Fibroblast of lung (primary cell): Measurements from ENCODE around the gene SPI1. TPM values are rescaled to one million over a fixed set of nuclear protein-coding genes. Genes with fewer than 3 reads are reported as not detected.

Source experiments
- DNase-seq, 2 donors: peaks; one replicate each; pipeline versions ENCODE4 v3.0.0 to v3.0.0-alpha.2; 2010; ENCODE audit warnings: low read depth in 2 of 2
- H2AFZ ChIP-seq: 2 replicates; pipeline ENCODE4 v1.5.1; 2012; ENCODE audit warnings: low read length, control low read depth, inconsistent platforms
- H3K27ac ChIP-seq: 2 replicates; pipeline ENCODE4 v1.5.1; 2011; ENCODE audit warnings: low read length, control low read depth; ENCODE audit not compliant: insufficient read depth
- H3K27me3 ChIP-seq: 2 replicates; pipeline ENCODE4 v1.5.1; 2011; ENCODE audit warnings: mild to moderate bottlenecking, low read length; ENCODE audit not compliant: control insufficient read depth, insufficient read depth
- H3K36me3 ChIP-seq: 2 replicates; pipeline ENCODE4 v1.5.1; 2011; ENCODE audit warnings: low read length; ENCODE audit not compliant: control insufficient read depth, insufficient read depth
- H3K4me1 ChIP-seq: 2 replicates; pipeline ENCODE4 v1.5.1; 2011; ENCODE audit warnings: low read length; ENCODE audit not compliant: control insufficient read depth, insufficient read depth; ENCODE audit errors: extremely low read depth
- H3K4me2 ChIP-seq: 2 replicates; pipeline ENCODE4 v1.5.1; 2011; ENCODE audit warnings: low read length, control low read depth; ENCODE audit not compliant: insufficient read depth; ENCODE audit errors: extremely low read depth
- H3K4me3 ChIP-seq, 4 experiments: fragments of 200-600 bp in 1 of 4; sonication (generic) in 1 of 4; replicated peaks in 1 of 4; 2 replicates each; pipeline ENCODE4 v1.5.1; 2011 to 2016; ENCODE audit warnings: low read length in 4 of 4, low read depth in 3 of 4, mild to moderate bottlenecking in 3 of 4, control low read depth in 2 of 4, inconsistent platforms in 1 of 4, mixed read lengths in 1 of 4; ENCODE audit not compliant: insufficient read depth in 1 of 4; ENCODE audit errors: control extremely low read depth in 1 of 4
- H3K79me2 ChIP-seq: 2 replicates; pipeline ENCODE4 v1.5.1; 2012; ENCODE audit warnings: mild to moderate bottlenecking, low read length, inconsistent platforms; ENCODE audit not compliant: control insufficient read depth, insufficient read depth
- H3K9ac ChIP-seq: 2 replicates; pipeline ENCODE4 v1.5.1; 2011; ENCODE audit warnings: mild to moderate bottlenecking, low read length, control low read depth; ENCODE audit not compliant: insufficient read depth
- H3K9me3 ChIP-seq: 2 replicates; pipeline ENCODE4 v1.5.1; 2012; ENCODE audit warnings: low read depth, low read length; ENCODE audit not compliant: control insufficient read depth, insufficient read depth
- H4K20me1 ChIP-seq: 2 replicates; pipeline ENCODE4 v1.5.1; 2011; ENCODE audit warnings: low read length; ENCODE audit not compliant: control insufficient read depth, insufficient read depth; ENCODE audit errors: extremely low read depth
- EZH2 ChIP-seq: IDR thresholded peaks from 2 replicates; pipeline ENCODE4 v1.5.1; 2012; ENCODE audit warnings: low read length, control low read depth, mild to moderate bottlenecking; ENCODE audit errors: missing control alignments
- polyA plus RNA-seq, 2 donors: library from polyadenylated mRNA; depleted of rRNA in 1 of 2; stranded (reverse) in 1 of 2; unstranded in 1 of 2; fragments of >200 nt; gene quantifications; 2 replicates each; pipeline ENCODE4 v1.2.1, GENCODE V29; 2011 to 2012; ENCODE audit warnings: missing spikeins in 1 of 2
- total RNA-seq: library from RNA; depleted of rRNA; stranded (reverse); fragments of >200 nt; gene quantifications from 2 replicates; pipeline ENCODE4 v1.2.1, GENCODE V29; 2014
- TF ChIP-seq, protein P1 (sequence below), 2 donors: IDR thresholded peaks in 1 of 2; conservative IDR thresholded peaks in 1 of 2; 1 replicate in 1 of 2; 2 replicates in 1 of 2; pipeline ENCODE4 v1.5.1; 2011 to 2012; ENCODE audit warnings: low read length in 2 of 2, control low read depth in 1 of 2, inconsistent platforms in 1 of 2, low read depth in 1 of 2, mild to moderate bottlenecking in 1 of 2

The SPI1 gene
- total and polyA plus RNA-seq, 2 donors (not counting 1 experiment from before 2014, with no cell fraction given) = not detected

DNA sequence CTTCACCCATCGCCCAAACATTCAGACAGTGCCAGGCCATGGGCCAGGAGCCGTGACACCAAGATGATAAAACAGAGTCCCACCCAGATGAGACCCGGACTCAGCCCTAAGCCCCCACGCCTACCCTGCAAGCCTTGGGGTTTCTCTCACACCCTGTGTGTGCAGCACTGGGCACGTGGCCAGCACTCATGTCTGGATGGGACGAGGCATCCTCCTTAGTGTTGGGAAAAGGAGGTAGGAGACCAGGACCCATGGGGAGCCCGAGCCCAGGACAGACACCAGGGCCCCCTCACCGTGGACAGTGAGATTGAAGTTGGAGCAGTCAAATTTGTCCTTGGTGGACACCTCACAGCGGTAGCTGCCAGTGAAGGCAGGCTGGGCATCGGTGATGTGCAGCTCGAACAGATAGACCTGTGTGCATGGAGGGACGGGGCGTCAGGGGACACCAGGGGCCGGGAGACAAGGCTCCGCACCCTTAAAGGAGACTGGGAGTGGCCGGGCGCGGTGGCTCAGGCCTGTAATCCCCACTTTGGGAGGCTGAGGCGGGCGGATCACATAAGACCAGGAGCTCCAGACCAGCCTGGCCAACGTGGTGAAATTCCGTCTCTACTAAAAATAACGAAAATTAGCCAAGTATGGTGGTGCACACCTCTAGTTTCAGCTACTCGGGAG is 30.1 kb downstream of the SPI1 start:
- Histone ChIP-seq H3K9ac (no peak overlapping the region), H3K4me1 (no peaks in the 10 kb centered on the region), H3K79me2 (no peaks in the 10 kb centered on the region), H3K36me3 (no peaks in the 10 kb centered on the region), H3K9me3 (no peaks in the 10 kb centered on the region), H3K4me3 (no peak overlapping the region), H4K20me1 (no peaks in the 10 kb centered on the region), H2AFZ (no peak overlapping the region), H3K27me3 (peaks cover 7% of the 10 kb centered on the region), H3K4me2 (no peak overlapping the region), H3K27ac (no peak overlapping the region)
- no peak for TF ChIP-seq EZH2
- TF ChIP-seq, protein P1, sequence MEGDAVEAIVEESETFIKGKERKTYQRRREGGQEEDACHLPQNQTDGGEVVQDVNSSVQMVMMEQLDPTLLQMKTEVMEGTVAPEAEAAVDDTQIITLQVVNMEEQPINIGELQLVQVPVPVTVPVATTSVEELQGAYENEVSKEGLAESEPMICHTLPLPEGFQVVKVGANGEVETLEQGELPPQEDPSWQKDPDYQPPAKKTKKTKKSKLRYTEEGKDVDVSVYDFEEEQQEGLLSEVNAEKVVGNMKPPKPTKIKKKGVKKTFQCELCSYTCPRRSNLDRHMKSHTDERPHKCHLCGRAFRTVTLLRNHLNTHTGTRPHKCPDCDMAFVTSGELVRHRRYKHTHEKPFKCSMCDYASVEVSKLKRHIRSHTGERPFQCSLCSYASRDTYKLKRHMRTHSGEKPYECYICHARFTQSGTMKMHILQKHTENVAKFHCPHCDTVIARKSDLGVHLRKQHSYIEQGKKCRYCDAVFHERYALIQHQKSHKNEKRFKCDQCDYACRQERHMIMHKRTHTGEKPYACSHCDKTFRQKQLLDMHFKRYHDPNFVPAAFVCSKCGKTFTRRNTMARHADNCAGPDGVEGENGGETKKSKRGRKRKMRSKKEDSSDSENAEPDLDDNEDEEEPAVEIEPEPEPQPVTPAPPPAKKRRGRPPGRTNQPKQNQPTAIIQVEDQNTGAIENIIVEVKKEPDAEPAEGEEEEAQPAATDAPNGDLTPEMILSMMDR (conservative IDR thresholded peaks at IDR 0.05 in 1 of 2, IDR thresholded peaks at IDR 0.05 in 1 of 2; ENCODE audit: low read depth in 1 of 2, low read length in 2 of 2) = no peak
- no peak for DNase-seq

DNA sequence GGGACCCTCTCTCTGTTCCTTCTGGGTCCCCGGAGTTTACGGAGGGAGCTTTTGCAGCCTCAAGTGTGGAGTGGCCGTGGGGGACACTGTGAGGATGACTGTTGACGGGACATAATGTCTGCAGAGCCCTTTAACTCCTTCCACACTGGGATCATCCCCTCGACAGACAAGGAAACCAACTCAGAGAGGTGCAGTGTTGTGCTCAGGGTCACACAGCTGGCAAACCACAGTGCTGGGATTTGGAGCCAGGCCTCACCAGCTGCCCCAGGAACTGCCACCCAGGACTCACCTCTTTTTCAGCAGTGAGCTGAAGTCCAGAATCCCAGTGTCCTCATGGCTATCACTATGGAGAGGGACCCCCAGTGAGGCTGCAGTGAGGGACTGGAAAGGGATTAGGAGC is 31.2 kb downstream of the SPI1 start:
- no peaks in the 10 kb centered on the region for H3K36me3 ChIP-seq
- H3K27ac ChIP-seq = no peak overlapping the region
- H3K4me1 ChIP-seq = no peaks in the 10 kb centered on the region
- no peak overlapping the region for H3K9ac ChIP-seq
- H2AFZ ChIP-seq = no peak overlapping the region
- H4K20me1 ChIP-seq = no peaks in the 10 kb centered on the region
- no peaks in the 10 kb centered on the region for H3K9me3 ChIP-seq
- no peaks in the 10 kb centered on the region for H3K79me2 ChIP-seq
- H3K4me2 ChIP-seq = no peak overlapping the region
- peaks cover 7% of the 10 kb centered on the region for H3K27me3 ChIP-seq
- no peak for TF ChIP-seq EZH2
- TF ChIP-seq, protein P1 (conservative IDR thresholded peaks at IDR 0.05 in 1 of 2, IDR thresholded peaks at IDR 0.05 in 1 of 2; ENCODE audit: low read depth in 1 of 2, low read length in 2 of 2) = no peak
- H3K4me3 ChIP-seq = no peak overlapping the region
- DNase-seq = no peak

DNA sequence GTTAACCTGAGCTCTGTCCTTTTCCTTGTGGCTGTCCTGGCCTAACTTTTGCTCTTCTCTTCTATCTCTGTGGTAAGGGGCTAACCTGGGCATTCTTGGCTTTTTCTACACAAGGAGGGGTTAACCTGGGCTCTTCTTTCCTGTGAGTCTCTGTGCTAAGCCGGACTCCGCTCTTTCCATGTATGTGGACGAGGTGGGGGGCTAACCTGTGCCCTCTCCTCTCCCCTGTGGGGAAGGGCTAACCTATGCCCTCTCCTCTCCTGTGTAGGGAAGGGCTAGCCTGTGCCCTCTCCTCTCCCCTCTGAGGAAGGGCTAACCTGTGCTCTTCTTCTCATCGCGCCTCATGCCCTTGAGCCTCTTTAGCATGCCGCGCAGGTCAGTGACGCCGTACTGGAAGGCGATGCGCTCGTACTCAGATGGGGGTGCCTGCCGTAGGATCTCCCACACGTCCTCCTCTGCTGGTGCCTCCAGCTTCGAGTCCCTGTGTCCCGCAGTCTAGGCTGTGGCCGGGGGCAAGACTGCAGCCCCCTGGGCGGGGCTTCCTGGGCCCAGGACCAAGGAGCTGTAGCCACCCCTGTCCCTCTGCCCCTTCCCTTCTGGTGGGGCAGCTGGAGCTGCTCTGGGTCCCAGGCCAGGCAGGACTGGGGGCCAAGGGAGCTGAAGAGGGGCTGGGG is 32.3 kb downstream of the SPI1 start:
- Histone ChIP-seq H3K27me3 (peaks cover 7% of the 10 kb centered on the region), H3K36me3 (no peaks in the 10 kb centered on the region), H3K4me2 (no peak overlapping the region), H2AFZ (no peak overlapping the region), H3K4me1 (no peaks in the 10 kb centered on the region), H3K27ac (no peak overlapping the region), H3K4me3 (no peak overlapping the region), H3K9me3 (no peaks in the 10 kb centered on the region), H3K9ac (no peak overlapping the region), H4K20me1 (no peaks in the 10 kb centered on the region), H3K79me2 (no peaks in the 10 kb centered on the region)
- DNase-seq = no peak
- TF ChIP-seq, protein P1 (conservative IDR thresholded peaks at IDR 0.05 in 1 of 2, IDR thresholded peaks at IDR 0.05 in 1 of 2; ENCODE audit: low read depth in 1 of 2, low read length in 2 of 2) = no peak
- TF ChIP-seq EZH2 = no peak
